GM10847 (cell line): Measurements from ENCODE around the gene TIMM21.

Source experiments
- POLR2A ChIP-seq: IDR thresholded peaks from 2 replicates; pipeline ENCODE4 v1.6.1; 2011; ENCODE audit not compliant: insufficient read length; ENCODE audit errors: extremely low read depth

The TIMM21 gene

GRCh38 chr18:74147779-74148542 lies at the start of gene TIMM21, which contains the start of gene FBXO15:
Gene TIMM21 (plus strand): TSS chr18:74148523. CDS start chr18:74148809, 286 bp downstream.
Gene FBXO15 (minus strand): TSS chr18:74147834. CDS start chr18:74147785, 49 bp downstream.
- peak; percentile 58 for TF ChIP-seq POLR2A

GRCh38 chr18:74108460-74108859 lies 39.9 kb upstream of the TIMM21 start:
- no peak for TF ChIP-seq POLR2A

- TF ChIP-seq POLR2A: no peak
Measured at GRCh38 chr18:74110149-74110548, 38.2 kb upstream of the TIMM21 start.

GRCh38 chr18:74110976-74111375 lies 37.3 kb upstream of the TIMM21 start:
- TF ChIP-seq POLR2A: no peak

GRCh38 chr18:74113711-74114110 lies 34.6 kb upstream of the TIMM21 start:
- no peak for TF ChIP-seq POLR2A

- TF ChIP-seq POLR2A: no peak
Measured at GRCh38 chr18:74114116-74114515, 34.2 kb upstream of the TIMM21 start.

- no peak for TF ChIP-seq POLR2A
Measured at GRCh38 chr18:74115046-74115445, 33.3 kb upstream of the TIMM21 start.

- no peak for TF ChIP-seq POLR2A
Measured at GRCh38 chr18:74116633-74117554, 31.4 kb upstream of the TIMM21 start.

GRCh38 chr18:74123200-74123599 lies 25.1 kb upstream of the TIMM21 start:
- no peak for TF ChIP-seq POLR2A

GRCh38 chr18:74124642-74125041 lies 23.7 kb upstream of the TIMM21 start:
- no peak for TF ChIP-seq POLR2A

- TF ChIP-seq POLR2A: no peak
Measured at GRCh38 chr18:74126684-74127655, 21.4 kb upstream of the TIMM21 start.

- TF ChIP-seq POLR2A: no peak
Measured at GRCh38 chr18:74128159-74128558, 20.2 kb upstream of the TIMM21 start.

- no peak for TF ChIP-seq POLR2A
Measured at GRCh38 chr18:74131124-74131523, 17.2 kb upstream of the TIMM21 start.

GRCh38 chr18:74132201-74132600 lies 16.1 kb upstream of the TIMM21 start:
- TF ChIP-seq POLR2A: no peak

GRCh38 chr18:74137920-74138538 lies 10.3 kb upstream of the TIMM21 start:
- no peak for TF ChIP-seq POLR2A

GRCh38 chr18:74139411-74139810 lies 8.9 kb upstream of the TIMM21 start:
- TF ChIP-seq POLR2A: no peak
